Endodermal cell (in vitro differentiated cells): ENCODE data around the gene NLGN3. TPM values are rescaled to one million over a fixed set of nuclear protein-coding genes. Genes with fewer than 3 reads are reported as not detected.

Experiments used
- DNase-seq: peaks from one replicate; pipeline ENCODE4 v3.0.0-alpha.2; 2017
- H3K27ac ChIP-seq: 2 replicates; pipeline ENCODE4 v1.5.1; 2013; ENCODE audit warnings: mild to moderate bottlenecking, low read depth, low read length, moderate library complexity
- H3K27me3 ChIP-seq: 2 replicates; pipeline ENCODE4 v1.6.1; 2013; ENCODE audit warnings: mild to moderate bottlenecking, low read length, moderate library complexity; ENCODE audit not compliant: insufficient read depth, control insufficient read depth, poor library complexity, severe bottlenecking
- H3K36me3 ChIP-seq: 2 replicates; pipeline ENCODE4 v1.7.0; 2013; ENCODE audit warnings: mild to moderate bottlenecking, low read length, moderate library complexity; ENCODE audit not compliant: control insufficient read depth, insufficient read depth
- H3K4me1 ChIP-seq: one replicate; pipeline ENCODE4 v1.7.0; 2013; ENCODE audit warnings: low read length; ENCODE audit not compliant: control insufficient read depth, insufficient read depth
- H3K4me3 ChIP-seq: 2 replicates; pipeline ENCODE4 v1.5.1; 2013; ENCODE audit warnings: mild to moderate bottlenecking, low read length, moderate library complexity
- H3K9ac ChIP-seq: 2 replicates; pipeline ENCODE4 v1.6.1; 2013; ENCODE audit warnings: mild to moderate bottlenecking, low read length, moderate library complexity; ENCODE audit not compliant: poor library complexity, severe bottlenecking; ENCODE audit errors: extremely low read depth
- H3K9me3 ChIP-seq: 2 replicates; pipeline ENCODE4 v1.6.1; 2013; ENCODE audit warnings: mild to moderate bottlenecking, low read length, moderate library complexity; ENCODE audit not compliant: control insufficient read depth
- H3K27ac Mint-ChIP-seq: 2 replicates; pipeline ENCODE4 v1.8.0; 2020; ENCODE audit warnings: mixed read lengths
- H3K27me3 Mint-ChIP-seq: 2 replicates; pipeline ENCODE4 v1.8.0; 2021; ENCODE audit warnings: mild to moderate bottlenecking, mixed read lengths; ENCODE audit not compliant: insufficient read depth
- H3K36me3 Mint-ChIP-seq: 2 replicates; pipeline ENCODE4 v1.8.0; 2020; ENCODE audit warnings: low read depth, mixed read lengths
- H3K4me1 Mint-ChIP-seq: 2 replicates; pipeline ENCODE4 v1.8.0; 2020; ENCODE audit warnings: mixed read lengths
- H3K4me3 Mint-ChIP-seq: 2 replicates; pipeline ENCODE4 v1.8.0; 2020; ENCODE audit warnings: mild to moderate bottlenecking, moderate library complexity, mixed read lengths
- H3K9me3 Mint-ChIP-seq: 2 replicates; pipeline ENCODE4 v1.8.0; 2020; ENCODE audit warnings: mild to moderate bottlenecking, mixed read lengths
- CTCF ChIP-seq: fragments of 200-600 bp; sonication (generic); conservative IDR thresholded peaks from 2 replicates; pipeline ENCODE4 v1.5.0; 2021; ENCODE audit warnings: antibody characterized with exemption, mild to moderate bottlenecking
- WGBS, 2 experiments: methylation state at CpG; one replicate each; pipeline versions ENCODE4 v1.1.5 to v1.1.7; 2013; ENCODE audit warnings: missing lambda C conversion rate in 2 of 2, mixed read lengths in 1 of 2; ENCODE audit not compliant: insufficient coverage in 1 of 2, insufficient read length in 1 of 2; 5-methylcytosine and 5-hydroxymethylcytosine counted together
- total RNA-seq, 2 donors: library from RNA; stranded (reverse); fragmentation: NEBNext Ultra II Directional in 1 of 2; extraction: Animal tissue kit (Norgen Biotek cat#: 25700) in 1 of 2; gene quantifications; 2 replicates in 1 of 2; 3 replicates in 1 of 2; pipeline ENCODE4 v1.2.1, GENCODE V29; 2021

The NLGN3 gene
- total RNA-seq, 2 donors from 2014 or later: 1.3 to 3.0 TPM

GRCh38 chrX:71191248-71191647 lies 46.6 kb downstream of the NLGN3 start:
- H3K27ac ChIP-seq: no peak overlapping the region
- Mint-ChIP-seq H3K36me3 (no peaks in the 10 kb centered on the region), H3K27ac (peak overlapping the region; percentile 2), H3K4me1 (peaks cover 8% of the 10 kb centered on the region), H3K9me3 (peaks cover 47% of the 10 kb centered on the region), H3K27me3 (no peaks in the 10 kb centered on the region), H3K4me3 (no peak overlapping the region)
- no peaks in the 10 kb centered on the region for H3K36me3 ChIP-seq
- no peak for TF ChIP-seq CTCF
- no peaks in the 10 kb centered on the region for H3K4me1 ChIP-seq
- no peak for DNase-seq
- H3K27me3 ChIP-seq: no peaks in the 10 kb centered on the region
- H3K4me3 ChIP-seq: no peak overlapping the region
- H3K9ac ChIP-seq: no peak overlapping the region
- H3K9me3 ChIP-seq: no peaks in the 10 kb centered on the region

- peak; percentile 59 for DNase-seq
- TF ChIP-seq CTCF: no peak
- H3K27ac Mint-ChIP-seq: peak overlapping the region; percentile 36
- WGBS, 2 experiments: 17 to 54% methylated on average over 1 to 4 of the region's 4 CpGs
- no peaks in the 10 kb centered on the region for H3K36me3 Mint-ChIP-seq
- Histone ChIP-seq H3K4me3 (no peak overlapping the region), H3K27me3 (no peaks in the 10 kb centered on the region), H3K9ac (no peak overlapping the region), H3K9me3 (no peaks in the 10 kb centered on the region), H3K4me1 (no peaks in the 10 kb centered on the region), H3K36me3 (no peaks in the 10 kb centered on the region), H3K27ac (no peak overlapping the region)
- H3K9me3 Mint-ChIP-seq: peaks cover 48% of the 10 kb centered on the region
- H3K4me1 Mint-ChIP-seq: peaks cover 6% of the 10 kb centered on the region
- no peaks in the 10 kb centered on the region for H3K27me3 Mint-ChIP-seq
- no peak overlapping the region for H3K4me3 Mint-ChIP-seq
These were observed 51.5 kb downstream of the NLGN3 start for GRCh38 chrX:71195964-71196649.

GRCh38 chrX:71198066-71198465 lies 53.4 kb downstream of the NLGN3 start:
- no peaks in the 10 kb centered on the region for H3K9me3 ChIP-seq
- 80 to 94% methylated on average over 1 to 3 of the region's 3 CpGs for WGBS, 2 experiments
- no peak overlapping the region for H3K27ac Mint-ChIP-seq
- peaks cover 1% of the 10 kb centered on the region for H3K4me1 Mint-ChIP-seq
- H3K36me3 ChIP-seq: no peaks in the 10 kb centered on the region
- no peaks in the 10 kb centered on the region for H3K4me1 ChIP-seq
- H3K9ac ChIP-seq: no peak overlapping the region
- no peak overlapping the region for H3K4me3 Mint-ChIP-seq
- peaks cover 49% of the 10 kb centered on the region for H3K9me3 Mint-ChIP-seq
- TF ChIP-seq CTCF: no peak
- no peaks in the 10 kb centered on the region for H3K27me3 Mint-ChIP-seq
- no peak for DNase-seq
- H3K27ac ChIP-seq: no peak overlapping the region
- no peak overlapping the region for H3K4me3 ChIP-seq
- H3K27me3 ChIP-seq: no peaks in the 10 kb centered on the region
- H3K36me3 Mint-ChIP-seq: no peaks in the 10 kb centered on the region
